Colonic mucosa (tissue), 4 donors: ENCODE measurements around the gene PRR5L. TPM values are rescaled to one million over a fixed set of nuclear protein-coding genes. Genes with fewer than 3 reads are reported as not detected.
"Not testable (repeated sequence)": the region's sequence is repeated elsewhere in the genome, so short reads cannot be mapped to it uniquely, and the experiment has no call there.

ENCODE experiments used
- DNase-seq: peaks from one replicate; pipeline ENCODE4 v3.0.0-alpha.2; 2020
- H3K27ac ChIP-seq: fragments of 200-600 bp; one replicate; pipeline ENCODE4 v1.8.0; 2021
- H3K27me3 ChIP-seq: fragments of 200-600 bp; one replicate; pipeline ENCODE4 v1.8.0; 2021
- H3K36me3 ChIP-seq: fragments of 200-600 bp; one replicate; pipeline ENCODE4 v1.8.0; 2021
- H3K4me1 ChIP-seq: fragments of 200-600 bp; one replicate; pipeline ENCODE4 v1.8.0; 2021; ENCODE audit warnings: mild to moderate bottlenecking
- H3K4me3 ChIP-seq: fragments of 200-600 bp; one replicate; pipeline ENCODE4 v1.8.0; 2021
- H3K9ac ChIP-seq, 2 donors: one replicate each; pipeline ENCODE4 v1.7.0; 2013; ENCODE audit warnings: control low read depth in 2 of 2, low read depth in 2 of 2, low read length in 2 of 2
- H3K9me3 ChIP-seq: fragments of 200-600 bp; one replicate; pipeline ENCODE4 v1.8.0; 2021
- intact Hi-C: fragments of 100-400 bp; cut with DNase I; formaldehyde crosslinking; loops from one replicate; pipeline ENCODE4 v1.14.1; 2022
- total RNA-seq, 2 donors: library from RNA; stranded (reverse); fragmentation: NEBNext Ultra II Directional in 1 of 2; extraction: Animal tissue kit (Norgen Biotek cat#: 25700) in 1 of 2; gene quantifications; one replicate each; pipeline ENCODE4 v1.2.1, GENCODE V29; 2021
- TF ChIP-seq, protein P1 (sequence below): fragments of 200-600 bp; IDR thresholded peaks from one replicate; pipeline ENCODE4 v1.8.0; 2022; ENCODE audit warnings: antibody characterized with exemption, mild to moderate bottlenecking
- donor health status: healthy.
- donor health status: DM: no; HTN: no; CAD: no.
- donor health status: DM: no; HTN: no; CAD: no.

The PRR5L gene
- total RNA-seq, 2 donors from 2014 or later = 80.9 to 169 TPM

DNA sequence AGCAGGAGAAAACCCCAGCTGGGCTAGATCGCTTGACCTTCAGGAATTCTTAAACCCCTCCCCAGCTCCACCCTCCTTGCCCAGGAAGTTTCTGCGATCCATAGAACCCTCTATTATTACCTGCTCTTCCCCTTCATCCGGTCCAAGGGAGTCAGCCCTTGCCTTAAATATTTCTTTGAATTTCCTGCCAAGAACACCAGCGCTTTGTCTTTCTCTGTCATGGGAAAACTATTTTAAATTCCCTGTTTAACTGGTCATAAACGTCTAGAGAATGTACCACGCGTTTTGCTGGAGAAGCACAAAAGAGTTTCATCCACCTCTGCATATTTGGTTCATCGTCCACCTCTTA lies 214.5 kb downstream of the PRR5L start:
- TF ChIP-seq, protein P1, sequence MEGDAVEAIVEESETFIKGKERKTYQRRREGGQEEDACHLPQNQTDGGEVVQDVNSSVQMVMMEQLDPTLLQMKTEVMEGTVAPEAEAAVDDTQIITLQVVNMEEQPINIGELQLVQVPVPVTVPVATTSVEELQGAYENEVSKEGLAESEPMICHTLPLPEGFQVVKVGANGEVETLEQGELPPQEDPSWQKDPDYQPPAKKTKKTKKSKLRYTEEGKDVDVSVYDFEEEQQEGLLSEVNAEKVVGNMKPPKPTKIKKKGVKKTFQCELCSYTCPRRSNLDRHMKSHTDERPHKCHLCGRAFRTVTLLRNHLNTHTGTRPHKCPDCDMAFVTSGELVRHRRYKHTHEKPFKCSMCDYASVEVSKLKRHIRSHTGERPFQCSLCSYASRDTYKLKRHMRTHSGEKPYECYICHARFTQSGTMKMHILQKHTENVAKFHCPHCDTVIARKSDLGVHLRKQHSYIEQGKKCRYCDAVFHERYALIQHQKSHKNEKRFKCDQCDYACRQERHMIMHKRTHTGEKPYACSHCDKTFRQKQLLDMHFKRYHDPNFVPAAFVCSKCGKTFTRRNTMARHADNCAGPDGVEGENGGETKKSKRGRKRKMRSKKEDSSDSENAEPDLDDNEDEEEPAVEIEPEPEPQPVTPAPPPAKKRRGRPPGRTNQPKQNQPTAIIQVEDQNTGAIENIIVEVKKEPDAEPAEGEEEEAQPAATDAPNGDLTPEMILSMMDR = no peak
- H3K4me3 ChIP-seq = peak overlapping the region; percentile 88

DNA sequence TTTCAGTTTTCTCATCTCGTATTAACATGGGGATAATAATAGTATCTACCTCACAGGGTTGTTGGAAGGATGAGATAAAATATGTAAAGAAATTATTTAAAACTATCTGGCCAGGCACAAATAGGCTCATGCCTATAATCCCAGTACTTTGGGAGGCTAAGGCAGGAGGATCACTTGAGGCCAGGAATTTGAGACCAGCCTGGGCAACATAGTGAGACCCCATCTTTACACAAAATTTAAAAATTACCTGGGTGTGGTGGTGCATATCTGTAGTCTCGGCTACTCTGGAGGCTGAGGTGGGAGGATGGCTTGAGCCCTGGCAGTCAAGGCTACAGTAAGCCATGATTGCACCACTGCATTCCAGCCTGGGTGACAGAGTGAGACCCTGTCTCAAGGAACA lies 215.0 kb downstream of the PRR5L start:
- H3K9me3 ChIP-seq, DNase-seq, H3K4me1 ChIP-seq, intact Hi-C loops, H3K27me3 ChIP-seq, H3K36me3 ChIP-seq: not testable (repeated sequence)
- Histone ChIP-seq H3K4me3 (peak overlapping the region; percentile 88), H3K9ac (peak overlapping the region in 1 of 2 donors; percentile 89), H3K27ac (peak overlapping the region; percentile 89)

More for the DNA sequence above, 214.5 kb downstream of the PRR5L start:
- Histone ChIP-seq H3K4me1 (peaks cover 5% of the 10 kb centered on the region), H3K27me3 (no peaks in the 10 kb centered on the region), H3K9ac (peak overlapping the region; percentile 89 to 92), H3K27ac (peak overlapping the region; percentile 89), H3K9me3 (no peaks in the 10 kb centered on the region), H3K36me3 (no peaks in the 10 kb centered on the region)
- intact Hi-C loops = no loop called here
- no peak for DNase-seq

DNA sequence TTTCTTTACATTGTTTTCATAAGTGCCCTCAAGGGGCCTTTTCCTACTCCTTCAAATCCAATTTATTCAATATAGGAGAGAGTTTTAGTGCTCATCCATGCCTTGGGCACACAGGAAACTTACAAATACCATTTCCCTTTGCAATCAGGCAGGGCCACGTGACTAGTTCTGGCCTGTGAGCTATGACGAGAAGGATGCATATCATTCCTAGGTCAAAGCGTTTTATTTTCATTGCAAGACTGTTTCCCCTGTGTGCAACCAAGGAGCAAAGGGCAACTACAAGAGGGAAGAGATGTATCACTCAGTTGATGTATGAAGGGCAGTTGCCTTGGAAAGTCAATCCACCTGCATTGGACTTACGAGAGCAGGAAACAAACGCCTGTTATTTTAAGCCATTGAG lies 215.9 kb downstream of the PRR5L start:
- intact Hi-C loops = no loop called here
- Histone ChIP-seq H3K9ac (no peak overlapping the region), H3K27me3 (no peaks in the 10 kb centered on the region), H3K4me3 (no peak overlapping the region), H3K27ac (no peak overlapping the region), H3K36me3 (no peaks in the 10 kb centered on the region), H3K4me1 (no peaks in the 10 kb centered on the region), H3K9me3 (no peaks in the 10 kb centered on the region)
- DNase-seq = peak; percentile 26
- TF ChIP-seq, protein P1 = no peak

DNA sequence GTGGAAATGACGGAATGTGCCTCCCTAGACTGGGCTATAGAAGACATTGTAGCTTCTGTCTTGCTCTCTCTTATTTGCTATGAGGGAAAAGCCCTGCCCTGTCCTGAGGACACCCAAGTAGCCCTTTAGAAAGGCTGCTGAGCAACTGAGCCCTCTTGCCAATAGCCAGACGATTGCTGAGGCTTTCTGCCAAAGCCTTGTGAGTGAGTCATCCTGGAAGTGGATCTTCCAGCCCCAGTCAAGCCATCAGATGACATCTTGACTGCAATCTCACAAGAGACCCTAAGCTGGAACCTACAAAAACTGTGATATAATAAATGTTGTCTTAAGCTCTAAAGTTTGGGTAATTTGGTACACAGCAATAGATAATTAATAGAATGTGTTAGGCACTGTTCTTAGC lies 217.9 kb downstream of the PRR5L start:
- no peak overlapping the region for H3K9ac ChIP-seq
- H3K4me3 ChIP-seq = no peak overlapping the region
- DNase-seq = no peak
- no peaks in the 10 kb centered on the region for H3K27me3 ChIP-seq
- no peaks in the 10 kb centered on the region for H3K4me1 ChIP-seq
- H3K9me3 ChIP-seq = no peaks in the 10 kb centered on the region
- intact Hi-C loops = no loop called here
- no peaks in the 10 kb centered on the region for H3K36me3 ChIP-seq
- TF ChIP-seq, protein P1 = no peak
- H3K27ac ChIP-seq = no peak overlapping the region

Other genes starting within 250 kb of the PRR5L start
- gene COMMD9, start 6.9 kb upstream of the PRR5L start, total RNA-seq = 10 to 100 TPM; 40.6 to 55.9 TPM
- gene TRAF6, start 214.0 kb downstream of the PRR5L start, total RNA-seq = 10 to 100 TPM in 1 of 2 donors, 1 to 10 TPM in 1; 9.5 to 18.3 TPM